Measurements from ENCODE around the gene ZNF334. TPM values are rescaled to one million over a fixed set of nuclear protein-coding genes. Genes with fewer than 3 reads are reported as not detected.

ZNF334 gene
- total RNA-seq, 2 experiments from 2014 or later = not detected

GRCh38 chr20:46558511-46558959, 45.2 kb upstream of the ZNF334 start:
- no TSS peak for BruUV-seq (replicated peaks)
- no peak overlapping the region for H2AFZ ChIP-seq (ENCODE audit: low read length)
- H3K4me2 ChIP-seq (ENCODE audit: low read length) = no peak overlapping the region
- H4K20me1 ChIP-seq (ENCODE audit: insufficient read depth, low read length) = no peaks in the 10 kb centered on the region
- intact Hi-C loops (cut with micrococcal nuclease; ENCODE audit: unreplicated experiment) = no loop called here
- no peak for DNase-seq (ENCODE audit: low spot score)
- no peak overlapping the region for H3K27ac ChIP-seq (ENCODE audit: low read depth, low read length, poor library complexity, severe bottlenecking)
- TF ChIP-seq CTCF (conservative IDR thresholded peaks at IDR 0.05; ENCODE audit: low read length) (no peak), EZH2phosphoT487 (IDR thresholded peaks at IDR 0.05; ENCODE audit: borderline replicate concordance, low read depth, low read length) (no peak)
- CTCF ChIA-PET (ENCODE audit: unreplicated experiment) = no interaction called here
- H3K4me1 ChIP-seq (ENCODE audit: insufficient read depth, low read length, poor library complexity, severe bottlenecking) = no peaks in the 10 kb centered on the region
- no peak overlapping the region for H3K4me3 ChIP-seq (ENCODE audit: low read depth, low read length, poor library complexity, severe bottlenecking)
- no peaks in the 10 kb centered on the region for H3K36me3 ChIP-seq (ENCODE audit: insufficient read depth, low read length)
- POLR2A ChIA-PET = no interaction called here
- no peaks in the 10 kb centered on the region for H3K9me3 ChIP-seq (ENCODE audit: low read length)
- no peaks in the 10 kb centered on the region for H3K9me2 ChIP-seq (ENCODE audit: insufficient read depth, low read length)
- H3K79me2 ChIP-seq (ENCODE audit: insufficient read depth, low read depth, low read length) = no peaks in the 10 kb centered on the region

- Histone ChIP-seq H3K27ac (ENCODE audit: low read depth, low read length, poor library complexity, severe bottlenecking) (no peak overlapping the region), H3K9me3 (ENCODE audit: low read length) (no peaks in the 10 kb centered on the region), H3K4me1 (ENCODE audit: insufficient read depth, low read length, poor library complexity, severe bottlenecking) (peaks cover 9% of the 10 kb centered on the region), H3K4me3 (ENCODE audit: low read depth, low read length, poor library complexity, severe bottlenecking) (no peak overlapping the region), H3K4me2 (ENCODE audit: low read length) (no peak overlapping the region), H3K79me2 (ENCODE audit: insufficient read depth, low read depth, low read length) (no peaks in the 10 kb centered on the region), H2AFZ (ENCODE audit: low read length) (no peak overlapping the region), H3K9me2 (ENCODE audit: insufficient read depth, low read length) (no peaks in the 10 kb centered on the region), H4K20me1 (ENCODE audit: insufficient read depth, low read length) (no peaks in the 10 kb centered on the region), H3K36me3 (ENCODE audit: insufficient read depth, low read length) (no peaks in the 10 kb centered on the region)
- intact Hi-C loops (cut with micrococcal nuclease; ENCODE audit: unreplicated experiment) = no loop called here
- BruUV-seq (replicated peaks) = no TSS peak
- ChIA-PET POLR2A (no interaction called here), CTCF (ENCODE audit: unreplicated experiment) (no interaction called here)
- no peak for DNase-seq (ENCODE audit: low spot score)
- TF ChIP-seq EZH2phosphoT487 (IDR thresholded peaks at IDR 0.05; ENCODE audit: borderline replicate concordance, low read depth, low read length) = no peak
- no peak for TF ChIP-seq CTCF (conservative IDR thresholded peaks at IDR 0.05; ENCODE audit: low read length)
Measured at GRCh38 chr20:46557231-46557956, 44.0 kb upstream of the ZNF334 start.

- no peak for DNase-seq (ENCODE audit: low spot score)
- Histone ChIP-seq H3K4me1 (ENCODE audit: insufficient read depth, low read length, poor library complexity, severe bottlenecking) (peaks cover 10% of the 10 kb centered on the region), H3K79me2 (ENCODE audit: insufficient read depth, low read depth, low read length) (no peaks in the 10 kb centered on the region), H3K4me3 (ENCODE audit: low read depth, low read length, poor library complexity, severe bottlenecking) (no peak overlapping the region), H3K36me3 (ENCODE audit: insufficient read depth, low read length) (no peaks in the 10 kb centered on the region), H3K27ac (ENCODE audit: low read depth, low read length, poor library complexity, severe bottlenecking) (no peak overlapping the region), H3K9me2 (ENCODE audit: insufficient read depth, low read length) (no peaks in the 10 kb centered on the region), H3K4me2 (ENCODE audit: low read length) (no peak overlapping the region), H3K9me3 (ENCODE audit: low read length) (no peaks in the 10 kb centered on the region), H2AFZ (ENCODE audit: low read length) (no peak overlapping the region), H4K20me1 (ENCODE audit: insufficient read depth, low read length) (no peaks in the 10 kb centered on the region)
- ChIA-PET CTCF (ENCODE audit: unreplicated experiment) (no interaction called here), POLR2A (no interaction called here)
- intact Hi-C loops (cut with micrococcal nuclease; ENCODE audit: unreplicated experiment) = no loop called here
- TF ChIP-seq CTCF (conservative IDR thresholded peaks at IDR 0.05; ENCODE audit: low read length) (no peak), EZH2phosphoT487 (IDR thresholded peaks at IDR 0.05; ENCODE audit: borderline replicate concordance, low read depth, low read length) (no peak)
- BruUV-seq (replicated peaks) = no TSS peak
Measured at GRCh38 chr20:46555370-46555956, 42.1 kb upstream of the ZNF334 start.

All from OCI-LY7 (cell line).